Thyroid gland (tissue), 4 donors: ENCODE results near the gene RPTOR.

Experiments used
- CTCF ChIP-seq, 6 experiments: fragments of 200-600 bp in 3 of 6; fragments of 450-650 bp in 3 of 6; sonication (generic) in 3 of 6; IDR thresholded peaks; one replicate each; pipeline ENCODE4 v1.5.1; 2016 to 2019; ENCODE audit warnings: antibody characterized with exemption in 6 of 6, mild to moderate bottlenecking in 2 of 6, inconsistent platforms in 1 of 6, moderate library complexity in 1 of 6
- POLR2A ChIP-seq, 2 donors: fragments of 450-650 bp; IDR thresholded peaks; one replicate each; pipeline ENCODE4 v1.6.1; 2017; ENCODE audit warnings: antibody characterized with exemption in 2 of 2, mild to moderate bottlenecking in 2 of 2, moderate library complexity in 1 of 2

- no peak for TF ChIP-seq POLR2A (IDR thresholded peaks at IDR 0.05)
- TF ChIP-seq CTCF (IDR thresholded peaks at IDR 0.05) = no peak
Observed at GRCh38 chr17:80868022-80868609, 323.5 kb downstream of the RPTOR start.
